ENCODE results near the gene ZNF322. TPM values are rescaled to one million over a fixed set of nuclear protein-coding genes. Genes with fewer than 3 reads are reported as not detected.

ZNF322 gene
- total RNA-seq, 1 donor from 2014 or later = 46.5 TPM

DNA sequence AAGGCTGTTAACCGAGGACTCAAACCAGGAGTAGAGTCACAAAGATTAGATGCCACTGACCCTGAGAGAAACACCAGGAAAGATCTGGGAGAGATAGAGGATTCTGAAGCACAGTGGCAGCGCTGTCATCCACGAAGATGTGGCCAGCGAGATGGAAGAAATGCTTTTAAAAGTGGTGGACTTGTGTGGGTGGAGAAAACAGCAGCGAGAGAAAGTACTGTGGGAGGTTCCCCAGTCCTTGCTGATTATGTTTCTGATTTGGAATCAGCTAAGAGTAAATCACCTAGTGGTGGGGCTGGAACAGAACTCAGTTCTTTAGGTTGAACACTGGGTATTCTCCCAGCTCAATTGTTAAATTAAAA lies 435 bp upstream of the ZNF322 start:
- Mint-ChIP-seq H3K4me3 (ENCODE audit: low read depth) (peak overlapping the region; percentile 78), H3K36me3 (ENCODE audit: insufficient read depth) (peaks cover 10% of the 10 kb centered on the region), H3K4me1 (ENCODE audit: low read depth) (peaks cover 16% of the 10 kb centered on the region), H3K27ac (peak overlapping the region; percentile 31), H3K27me3 (peaks cover 37% of the 10 kb centered on the region), H3K9me3 (ENCODE audit: low read depth) (no peaks in the 10 kb centered on the region)
- peak; percentile 37 for TF ChIP-seq CTCF (IDR thresholded peaks at IDR 0.05; ENCODE audit: unreplicated experiment)
- no peak for DNase-seq (ENCODE audit: low spot score, unreplicated experiment)

GRCh38 chr6:26657256-26657655 lies 2.3 kb downstream of the ZNF322 start:
- Mint-ChIP-seq H3K27me3 (peaks cover 16% of the 10 kb centered on the region), H3K9me3 (ENCODE audit: low read depth) (peaks cover 3% of the 10 kb centered on the region), H3K36me3 (ENCODE audit: insufficient read depth) (peaks cover 28% of the 10 kb centered on the region), H3K4me3 (ENCODE audit: low read depth) (no peak overlapping the region), H3K27ac (no peak overlapping the region), H3K4me1 (ENCODE audit: low read depth) (peaks cover 16% of the 10 kb centered on the region)
- no peak for TF ChIP-seq CTCF (IDR thresholded peaks at IDR 0.05; ENCODE audit: unreplicated experiment)
- DNase-seq (ENCODE audit: low spot score, unreplicated experiment) = no peak

DNA sequence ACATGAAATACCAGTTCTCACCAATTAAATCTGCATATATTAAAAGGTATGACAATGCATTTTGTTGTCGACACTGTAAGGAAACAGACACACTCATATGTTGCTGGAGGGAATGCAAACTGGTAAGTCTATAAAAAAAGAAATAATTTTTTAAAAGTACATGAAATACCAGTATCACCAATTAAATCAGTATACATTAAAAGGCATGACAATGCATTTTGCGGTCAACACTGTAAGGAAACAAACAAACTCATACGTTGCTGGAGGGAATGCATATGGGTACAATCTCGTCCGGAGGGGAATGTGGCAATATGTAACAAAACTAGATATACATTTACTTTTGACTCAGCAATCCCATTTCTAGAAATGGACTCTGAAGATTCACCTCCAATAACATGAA lies 6.5 kb downstream of the ZNF322 start:
- Mint-ChIP-seq H3K27me3 (no peaks in the 10 kb centered on the region), H3K4me1 (ENCODE audit: low read depth) (peaks cover 6% of the 10 kb centered on the region), H3K4me3 (ENCODE audit: low read depth) (no peak overlapping the region), H3K9me3 (ENCODE audit: low read depth) (peaks cover 10% of the 10 kb centered on the region), H3K27ac (no peak overlapping the region), H3K36me3 (ENCODE audit: insufficient read depth) (peaks cover 50% of the 10 kb centered on the region)
- TF ChIP-seq CTCF (IDR thresholded peaks at IDR 0.05; ENCODE audit: unreplicated experiment) = no peak
- no peak for DNase-seq (ENCODE audit: low spot score, unreplicated experiment)

GRCh38 chr6:26651133-26651781 lies 8.3 kb downstream of the ZNF322 start:
- Mint-ChIP-seq H3K27ac (no peak overlapping the region), H3K36me3 (ENCODE audit: insufficient read depth) (peaks cover 45% of the 10 kb centered on the region), H3K9me3 (ENCODE audit: low read depth) (peaks cover 10% of the 10 kb centered on the region), H3K4me1 (ENCODE audit: low read depth) (no peaks in the 10 kb centered on the region), H3K27me3 (no peaks in the 10 kb centered on the region), H3K4me3 (ENCODE audit: low read depth) (no peak overlapping the region)
- TF ChIP-seq CTCF (IDR thresholded peaks at IDR 0.05; ENCODE audit: unreplicated experiment) = no peak
- no peak for DNase-seq (ENCODE audit: low spot score, unreplicated experiment)

- no peak for TF ChIP-seq CTCF (IDR thresholded peaks at IDR 0.05; ENCODE audit: unreplicated experiment)
- H3K36me3 Mint-ChIP-seq (ENCODE audit: insufficient read depth) = peaks cover 46% of the 10 kb centered on the region
- no peak for DNase-seq (ENCODE audit: low spot score, unreplicated experiment)
- no peak overlapping the region for H3K4me3 Mint-ChIP-seq (ENCODE audit: low read depth)
- H3K9me3 Mint-ChIP-seq (ENCODE audit: low read depth) = peaks cover 7% of the 10 kb centered on the region
- H3K27ac Mint-ChIP-seq = no peak overlapping the region
- H3K4me1 Mint-ChIP-seq (ENCODE audit: low read depth) = peaks cover 17% of the 10 kb centered on the region
- H3K27me3 Mint-ChIP-seq = no peaks in the 10 kb centered on the region
Measured at GRCh38 chr6:26646074-26646473, 13.5 kb downstream of the ZNF322 start.
